Cardiac muscle cell (in vitro differentiated cells and primary cell): ENCODE results near the gene TBCD. TPM values are rescaled to one million over a fixed set of nuclear protein-coding genes. Genes with fewer than 3 reads are reported as not detected.
"Not testable (repeated sequence)": the region's sequence is repeated elsewhere in the genome, so short reads cannot be mapped to it uniquely, and the experiment has no call there.

Source experiments
- DNase-seq, 2 donors: peaks; one replicate each; pipeline versions ENCODE4 v3.0.0 to v3.0.0-alpha.2; 2010 to 2017; ENCODE audit warnings: low read depth in 1 of 2, low spot score in 1 of 2
- H3K27ac ChIP-seq: fragments of 200-600 bp; sonication (generic); 2 replicates; pipeline ENCODE4 v1.5.1; 2016
- H3K27me3 ChIP-seq: fragments of 200-600 bp; sonication (generic); 2 replicates; pipeline ENCODE4 v1.6.0; 2016; ENCODE audit warnings: control low read depth
- H3K36me3 ChIP-seq: fragments of 200-600 bp; sonication (generic); 2 replicates; pipeline ENCODE4 v1.5.1; 2016; ENCODE audit warnings: control low read depth
- H3K4me1 ChIP-seq: fragments of 200-600 bp; sonication (generic); 2 replicates; pipeline ENCODE4 v1.8.1; 2017; ENCODE audit warnings: low read depth, mild to moderate bottlenecking, mixed run types
- H3K4me3 ChIP-seq: fragments of 200-600 bp; sonication (generic); 2 replicates; pipeline ENCODE4 v1.5.1; 2016; ENCODE audit warnings: mild to moderate bottlenecking
- H3K9me3 ChIP-seq: fragments of 200-600 bp; sonication (generic); 2 replicates; pipeline ENCODE4 v1.5.1; 2017; ENCODE audit warnings: low read depth, mild to moderate bottlenecking, control low read depth
- CTCF ChIP-seq: IDR thresholded peaks from 2 replicates; pipeline ENCODE4 v1.5.1; 2012; ENCODE audit warnings: low read depth, mild to moderate bottlenecking, low read length
- polyA plus RNA-seq: library from polyadenylated mRNA; unstranded; fragments of >200 nt; fragmentation: Nextera tagmentation; extraction: Ambion mirVana; gene quantifications from 2 replicates; pipeline ENCODE4 v1.2.1, GENCODE V29; 2016
- total RNA-seq: library from RNA; depleted of rRNA; stranded (reverse); fragments of >200 nt; gene quantifications from 2 replicates; pipeline ENCODE4 v1.2.3, GENCODE V29; 2016

TBCD gene
- total and polyA plus RNA-seq, 2 experiments from 2014 or later: 55.7 to 66.0 TPM

DNA sequence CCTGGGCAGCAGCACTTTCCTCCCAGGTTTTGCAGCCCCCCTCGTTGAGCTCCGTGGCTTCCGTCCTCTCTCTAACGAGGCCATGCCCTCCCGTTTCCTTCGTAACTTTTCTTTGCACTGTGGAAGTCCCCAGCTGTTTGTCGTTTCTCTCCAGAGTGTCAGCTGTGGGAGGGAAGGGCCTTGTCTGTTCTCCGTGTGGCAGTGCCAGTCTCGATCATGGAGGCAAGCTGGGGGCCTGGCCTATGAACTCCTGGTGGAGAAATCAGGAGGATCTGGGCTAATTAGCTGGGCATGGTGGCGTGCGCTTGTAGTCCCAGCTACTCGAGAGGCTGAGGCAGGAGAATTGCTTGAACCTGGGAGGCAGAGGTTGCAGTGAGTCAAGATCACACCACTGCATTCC is 28.3 kb downstream of the TBCD start:
- DNase-seq: no peak
- H3K4me1 ChIP-seq: peaks cover 4% of the 10 kb centered on the region
- peaks cover 13% of the 10 kb centered on the region for H3K36me3 ChIP-seq
- no peak overlapping the region for H3K27ac ChIP-seq
- H3K9me3 ChIP-seq: no peaks in the 10 kb centered on the region
- no peak overlapping the region for H3K4me3 ChIP-seq
- H3K27me3 ChIP-seq: no peaks in the 10 kb centered on the region
- TF ChIP-seq CTCF: no peak

- H3K4me1 ChIP-seq: peaks cover 4% of the 10 kb centered on the region
- no peak for DNase-seq
- H3K27ac ChIP-seq: no peak overlapping the region
- TF ChIP-seq CTCF: no peak
- peaks cover 13% of the 10 kb centered on the region for H3K36me3 ChIP-seq
- H3K9me3 ChIP-seq: no peaks in the 10 kb centered on the region
- H3K27me3 ChIP-seq: no peaks in the 10 kb centered on the region
- H3K4me3 ChIP-seq: no peak overlapping the region
These were observed 29.4 kb downstream of the TBCD start for GRCh38 chr17:82780971-82781893.

DNA sequence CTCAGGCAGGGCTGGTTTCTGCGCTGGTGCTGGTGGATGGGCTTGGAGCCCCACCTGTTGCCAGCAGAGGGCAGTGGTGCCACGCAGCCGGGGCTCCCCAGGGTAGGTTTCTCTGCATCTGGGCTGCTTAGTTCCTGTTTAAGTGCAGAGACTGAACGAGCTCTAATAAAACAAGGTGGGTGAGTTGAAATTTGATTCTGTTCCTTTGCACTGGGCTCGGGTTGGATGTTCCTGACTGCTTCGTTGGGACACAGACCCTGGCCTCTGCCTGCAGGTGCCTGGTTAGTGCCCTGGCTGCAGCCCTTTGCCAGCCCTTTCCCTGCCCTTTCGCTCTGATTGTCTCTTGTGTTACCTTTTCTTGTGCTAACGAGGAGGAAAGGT is 30.0 kb downstream of the TBCD start:
- H3K27me3 ChIP-seq: no peaks in the 10 kb centered on the region
- DNase-seq: peak; percentile 85 to 88
- H3K4me1 ChIP-seq: peaks cover 4% of the 10 kb centered on the region
- no peak overlapping the region for H3K4me3 ChIP-seq
- peaks cover 13% of the 10 kb centered on the region for H3K36me3 ChIP-seq
- peak; percentile 99 for TF ChIP-seq CTCF
- no peaks in the 10 kb centered on the region for H3K9me3 ChIP-seq
- peak overlapping the region; percentile 53 for H3K27ac ChIP-seq

DNA sequence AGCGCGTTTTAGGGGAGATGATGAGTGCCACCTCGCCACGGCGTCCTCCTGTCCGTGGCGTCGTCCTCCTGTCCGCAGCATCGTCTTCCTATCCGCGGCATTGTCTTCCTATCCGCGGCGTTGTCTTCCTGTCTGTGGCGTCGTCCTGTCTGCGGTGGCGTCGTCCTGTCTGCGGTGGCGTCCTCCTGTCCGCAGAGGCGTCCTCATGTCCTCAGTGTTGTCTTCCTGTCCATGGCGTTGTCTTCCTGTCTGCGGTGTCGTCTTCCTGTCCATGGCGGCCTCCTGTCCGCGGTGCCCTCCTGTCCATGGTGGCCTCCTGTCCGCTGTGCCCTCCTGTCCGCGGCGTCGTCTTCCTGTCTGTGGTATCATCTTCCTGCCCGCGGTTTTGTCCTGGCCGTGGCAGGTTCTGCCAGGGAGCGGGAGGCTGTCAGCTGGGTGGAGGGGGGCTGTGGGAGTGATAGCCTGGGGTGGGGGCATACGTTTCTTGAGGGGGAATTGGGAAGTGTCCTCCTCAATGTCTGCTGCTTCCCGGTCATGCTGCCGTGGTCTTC is 30.9 kb downstream of the TBCD start:
- DNase-seq: no peak
- TF ChIP-seq CTCF: no peak
- H3K4me1 ChIP-seq: peaks cover 4% of the 10 kb centered on the region
- H3K36me3 ChIP-seq: peaks cover 13% of the 10 kb centered on the region
- no peaks in the 10 kb centered on the region for H3K27me3 ChIP-seq
- H3K4me3 ChIP-seq: no peak overlapping the region
- no peaks in the 10 kb centered on the region for H3K9me3 ChIP-seq
- no peak overlapping the region for H3K27ac ChIP-seq

DNA sequence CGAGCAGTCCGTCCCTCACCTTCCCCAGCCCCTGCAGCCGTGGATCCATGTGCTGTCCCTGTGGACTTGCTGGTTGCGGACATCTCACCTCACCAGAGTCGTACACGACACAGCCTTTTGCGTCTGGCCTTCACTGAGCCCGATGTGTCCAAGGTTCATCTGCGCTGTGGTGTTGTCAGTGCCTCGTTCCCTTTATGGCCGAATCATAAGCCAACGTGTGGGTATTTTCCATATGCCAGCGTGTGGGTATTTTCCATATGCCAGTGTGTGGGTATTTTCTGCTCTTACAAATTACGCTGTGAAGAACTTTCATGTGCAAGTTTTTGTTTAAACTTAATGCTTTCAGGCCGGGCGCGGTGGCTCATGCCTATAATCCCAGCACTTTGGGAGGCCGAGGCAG is 31.6 kb downstream of the TBCD start:
- peaks cover 4% of the 10 kb centered on the region for H3K4me1 ChIP-seq
- no peak overlapping the region for H3K4me3 ChIP-seq
- DNase-seq: no peak
- H3K27me3 ChIP-seq: no peaks in the 10 kb centered on the region
- no peaks in the 10 kb centered on the region for H3K9me3 ChIP-seq
- TF ChIP-seq CTCF: no peak
- H3K36me3 ChIP-seq: peaks cover 13% of the 10 kb centered on the region
- H3K27ac ChIP-seq: no peak overlapping the region

- H3K27ac ChIP-seq, H3K27me3 ChIP-seq, H3K4me3 ChIP-seq, DNase-seq, H3K9me3 ChIP-seq, H3K4me1 ChIP-seq: not testable (repeated sequence)
- H3K36me3 ChIP-seq: peaks cover 13% of the 10 kb centered on the region
These were observed 33.7 kb downstream of the TBCD start for GRCh38 chr17:82785581-82785980.
